GM18907 (cell line): ENCODE results near the gene MARK1.

Source experiments
- ATAC-seq: cut with Tn5 transposase; IDR thresholded peaks from one replicate; pipeline ENCODE4 v1.9.1; 2021; ENCODE audit warnings: mild to moderate bottlenecking, moderate library complexity; ENCODE audit not compliant: unreplicated experiment

Gene MARK1

GRCh38 chr1:220527908-220528678, at the start of gene MARK1:
Gene MARK1 (plus strand): TSS chr1:220528136. CDS start chr1:220528823, 687 bp downstream.
- peak; percentile 57 for ATAC-seq

- no peak for ATAC-seq
These were observed 44.2 kb upstream of the MARK1 start for GRCh38 chr1:220483700-220484099.

- ATAC-seq, result no peak
These were observed 43.8 kb upstream of the MARK1 start for GRCh38 chr1:220484135-220484534.

- ATAC-seq, result no peak
These were observed 42.8 kb upstream of the MARK1 start for GRCh38 chr1:220485131-220485530.

- ATAC-seq, result no peak
These were observed 42.1 kb upstream of the MARK1 start for GRCh38 chr1:220485791-220486190.

GRCh38 chr1:220487297-220487820, 40.6 kb upstream of the MARK1 start:
- no peak for ATAC-seq

GRCh38 chr1:220491891-220492290, 36.0 kb upstream of the MARK1 start:
- no peak for ATAC-seq

- no peak for ATAC-seq
These were observed 30.6 kb upstream of the MARK1 start for GRCh38 chr1:220497220-220497947.

GRCh38 chr1:220498188-220498587, 29.7 kb upstream of the MARK1 start:
- ATAC-seq, result no peak

GRCh38 chr1:220500372-220500771, 27.6 kb upstream of the MARK1 start:
- no peak for ATAC-seq

- ATAC-seq, result no peak
These were observed 23.6 kb upstream of the MARK1 start for GRCh38 chr1:220504329-220504728.

GRCh38 chr1:220507085-220507484, 20.9 kb upstream of the MARK1 start:
- no peak for ATAC-seq

- ATAC-seq, result no peak
These were observed 16.8 kb upstream of the MARK1 start for GRCh38 chr1:220511179-220511578.

- ATAC-seq, result no peak
These were observed 16.2 kb upstream of the MARK1 start for GRCh38 chr1:220511785-220512184.

- no peak for ATAC-seq
These were observed 14.1 kb upstream of the MARK1 start for GRCh38 chr1:220513834-220514233.

GRCh38 chr1:220514256-220514655, 13.7 kb upstream of the MARK1 start:
- ATAC-seq, result no peak

- ATAC-seq, result no peak
These were observed 11.8 kb upstream of the MARK1 start for GRCh38 chr1:220516014-220516721.

- no peak for ATAC-seq
These were observed 11.3 kb upstream of the MARK1 start for GRCh38 chr1:220516722-220517042.

GRCh38 chr1:220521778-220522177, 6.2 kb upstream of the MARK1 start:
- no peak for ATAC-seq

GRCh38 chr1:220526294-220526693, 1.6 kb upstream of the MARK1 start:
- no peak for ATAC-seq

GRCh38 chr1:220527279-220527907, 543 bp upstream of the MARK1 start:
- no peak for ATAC-seq
